Stomach smooth muscle (tissue), 2 donors: ENCODE measurements around the gene DIS3L2.
A peak's percentile ranks its signal among the peaks of the same experiment; 100 is the strongest.

Experiments
- H3K27ac ChIP-seq: one replicate; pipeline ENCODE4 v1.7.0; 2013; ENCODE audit warnings: mild to moderate bottlenecking, low read length, inconsistent platforms
- H3K27me3 ChIP-seq, 2 donors: one replicate each; pipeline ENCODE4 v1.7.0; 2013; ENCODE audit warnings: low read length in 2 of 2; ENCODE audit not compliant: insufficient read depth in 2 of 2, control insufficient read depth in 1 of 2
- H3K36me3 ChIP-seq, 2 donors: one replicate each; pipeline ENCODE4 v1.7.0; 2013; ENCODE audit warnings: low read length in 2 of 2; ENCODE audit not compliant: control insufficient read depth in 2 of 2, insufficient read depth in 2 of 2
- H3K4me1 ChIP-seq: one replicate; pipeline ENCODE4 v1.7.0; 2013; ENCODE audit warnings: low read length; ENCODE audit not compliant: control insufficient read depth, insufficient read depth
- H3K4me3 ChIP-seq, 2 donors: one replicate each; pipeline ENCODE4 v1.7.0; 2013; ENCODE audit warnings: low read length in 2 of 2
- H3K9ac ChIP-seq, 2 donors: one replicate each; pipeline ENCODE4 v1.7.0; 2013; ENCODE audit warnings: low read length in 2 of 2, mild to moderate bottlenecking in 1 of 2
- H3K9me3 ChIP-seq, 2 donors: one replicate each; pipeline ENCODE4 v1.7.0; 2013; ENCODE audit warnings: low read length in 2 of 2; ENCODE audit not compliant: control insufficient read depth in 2 of 2
- donor health status: healthy.
- donor health status: Pancreatic carcinoma.

DIS3L2 gene

GRCh38 chr2:231923951-231924888, 37.3 kb upstream of the DIS3L2 start:
- Histone ChIP-seq H3K36me3 (no peaks in the 10 kb centered on the region), H3K4me3 (peak overlapping the region in 1 of 2 donors; percentile 74), H3K27ac (no peak overlapping the region), H3K9ac (no peak overlapping the region), H3K9me3 (no peaks in the 10 kb centered on the region), H3K4me1 (peaks cover 28% of the 10 kb centered on the region), H3K27me3 (peaks cover 54 to 57% of the 10 kb centered on the region in 2 donors)

- peak overlapping the region; percentile 59 to 74 for H3K4me3 ChIP-seq
Measured at GRCh38 chr2:231924889-231925275, 36.6 kb upstream of the DIS3L2 start.

GRCh38 chr2:231925303-231926179, 36.0 kb upstream of the DIS3L2 start:
- peaks cover 52 to 58% of the 10 kb centered on the region in 2 donors for H3K27me3 ChIP-seq
- H3K9me3 ChIP-seq = no peaks in the 10 kb centered on the region
- peak overlapping the region; percentile 59 to 74 for H3K4me3 ChIP-seq
- H3K27ac ChIP-seq = no peak overlapping the region
- no peaks in the 10 kb centered on the region for H3K36me3 ChIP-seq
- H3K4me1 ChIP-seq = peaks cover 40% of the 10 kb centered on the region
- H3K9ac ChIP-seq = no peak overlapping the region

More at GRCh38 chr2:231924889-231925275, 36.6 kb upstream of the DIS3L2 start:
- Histone ChIP-seq H3K9ac (no peak overlapping the region), H3K27me3 (peaks cover 55 to 58% of the 10 kb centered on the region in 2 donors), H3K9me3 (no peaks in the 10 kb centered on the region), H3K4me1 (peaks cover 35% of the 10 kb centered on the region), H3K36me3 (no peaks in the 10 kb centered on the region), H3K27ac (no peak overlapping the region)

GRCh38 chr2:231926180-231926741, 35.3 kb upstream of the DIS3L2 start, which contains the start of gene NPPC:
Gene NPPC (minus strand): TSS chr2:231926396. CDS start chr2:231926249, 147 bp downstream.
- peaks cover 55 to 58% of the 10 kb centered on the region in 2 donors for H3K27me3 ChIP-seq
- H3K4me1 ChIP-seq = peaks cover 40% of the 10 kb centered on the region
- no peaks in the 10 kb centered on the region for H3K36me3 ChIP-seq
- H3K27ac ChIP-seq = no peak within 1 kb of the TSS
- H3K9ac ChIP-seq = no peak within 1 kb of the TSS
- no peaks in the 10 kb centered on the region for H3K9me3 ChIP-seq
- H3K4me3 ChIP-seq = peak within 1 kb of the TSS; percentile 59 to 74

GRCh38 chr2:231926761-231927565, 34.5 kb upstream of the DIS3L2 start:
- H3K4me1 ChIP-seq = peaks cover 40% of the 10 kb centered on the region
- H3K36me3 ChIP-seq = no peaks in the 10 kb centered on the region
- H3K27me3 ChIP-seq = peaks cover 55 to 58% of the 10 kb centered on the region in 2 donors
- no peak overlapping the region for H3K9ac ChIP-seq
- H3K27ac ChIP-seq = no peak overlapping the region
- peak overlapping the region; percentile 59 to 74 for H3K4me3 ChIP-seq
- H3K9me3 ChIP-seq = no peaks in the 10 kb centered on the region

GRCh38 chr2:231927566-231927890, 34.0 kb upstream of the DIS3L2 start:
- H3K9me3 ChIP-seq = no peaks in the 10 kb centered on the region
- no peak overlapping the region for H3K27ac ChIP-seq
- no peaks in the 10 kb centered on the region for H3K36me3 ChIP-seq
- H3K4me1 ChIP-seq = peaks cover 40% of the 10 kb centered on the region
- no peak overlapping the region for H3K4me3 ChIP-seq
- peaks cover 53 to 55% of the 10 kb centered on the region in 2 donors for H3K27me3 ChIP-seq
- no peak overlapping the region for H3K9ac ChIP-seq

- H3K9me3 ChIP-seq = no peaks in the 10 kb centered on the region
Measured at GRCh38 chr2:231928481-231928880, 33.0 kb upstream of the DIS3L2 start.

GRCh38 chr2:231928901-231929725, 32.4 kb upstream of the DIS3L2 start:
- Histone ChIP-seq H3K9me3 (no peaks in the 10 kb centered on the region), H3K9ac (no peak overlapping the region), H3K36me3 (no peaks in the 10 kb centered on the region), H3K27me3 (peaks cover 40 to 43% of the 10 kb centered on the region in 2 donors), H3K4me1 (peaks cover 43% of the 10 kb centered on the region), H3K4me3 (no peak overlapping the region), H3K27ac (no peak overlapping the region)

More at GRCh38 chr2:231928481-231928880, 33.0 kb upstream of the DIS3L2 start:
- H3K36me3 ChIP-seq = no peaks in the 10 kb centered on the region
- H3K27me3 ChIP-seq = peaks cover 47 to 49% of the 10 kb centered on the region in 2 donors
- no peak overlapping the region for H3K27ac ChIP-seq
- H3K4me1 ChIP-seq = peaks cover 43% of the 10 kb centered on the region
- H3K9ac ChIP-seq = no peak overlapping the region
- H3K4me3 ChIP-seq = no peak overlapping the region

GRCh38 chr2:231929961-231930592, 31.4 kb upstream of the DIS3L2 start:
- H3K4me3 ChIP-seq = no peak overlapping the region
- no peak overlapping the region for H3K9ac ChIP-seq
- peaks cover 39% of the 10 kb centered on the region for H3K4me1 ChIP-seq
- H3K36me3 ChIP-seq = no peaks in the 10 kb centered on the region
- H3K9me3 ChIP-seq = no peaks in the 10 kb centered on the region
- peaks cover 32 to 34% of the 10 kb centered on the region in 2 donors for H3K27me3 ChIP-seq
- no peak overlapping the region for H3K27ac ChIP-seq
